HG03103 (cell line): ENCODE results near the gene LIMD2.

Experiments
- ATAC-seq: cut with Tn5 transposase; IDR thresholded peaks from one replicate; pipeline ENCODE4 v1.9.1; 2021; ENCODE audit warnings: low read depth; ENCODE audit not compliant: unreplicated experiment

The LIMD2 gene

GRCh38 chr17:63685041-63685440 is 14.9 kb downstream of the LIMD2 start:
- ATAC-seq, result no peak

GRCh38 chr17:63682981-63683380 is 16.9 kb downstream of the LIMD2 start:
- no peak for ATAC-seq

- ATAC-seq, result no peak
These were observed 17.5 kb downstream of the LIMD2 start for GRCh38 chr17:63682441-63682840.

- no peak for ATAC-seq
These were observed 18.4 kb downstream of the LIMD2 start for GRCh38 chr17:63681530-63681929.

- ATAC-seq, result no peak
These were observed 19.2 kb downstream of the LIMD2 start for GRCh38 chr17:63680700-63681099.

GRCh38 chr17:63679214-63679613 is 20.7 kb downstream of the LIMD2 start:
- ATAC-seq, result no peak

- no peak for ATAC-seq
These were observed 23.3 kb downstream of the LIMD2 start for GRCh38 chr17:63676584-63676983.

GRCh38 chr17:63675607-63676546 is 24.0 kb downstream of the LIMD2 start:
- no peak for ATAC-seq

- no peak for ATAC-seq
These were observed 24.7 kb downstream of the LIMD2 start for GRCh38 chr17:63675231-63675606.

- no peak for ATAC-seq
These were observed 27.1 kb downstream of the LIMD2 start for GRCh38 chr17:63672856-63673255.

GRCh38 chr17:63665527-63666214 is 34.3 kb downstream of the LIMD2 start:
- ATAC-seq, result no peak

GRCh38 chr17:63659850-63660249 is 40.1 kb downstream of the LIMD2 start:
- no peak for ATAC-seq

GRCh38 chr17:63658366-63658765 is 41.6 kb downstream of the LIMD2 start:
- no peak for ATAC-seq

- no peak for ATAC-seq
These were observed 42.1 kb downstream of the LIMD2 start for GRCh38 chr17:63657786-63658185.

GRCh38 chr17:63653050-63653449 is 46.9 kb downstream of the LIMD2 start:
- no peak for ATAC-seq

- no peak for ATAC-seq
These were observed 47.8 kb downstream of the LIMD2 start for GRCh38 chr17:63652106-63652505.

- ATAC-seq, result no peak
These were observed 50.1 kb downstream of the LIMD2 start for GRCh38 chr17:63649813-63650212.

- no peak for ATAC-seq
These were observed 52.0 kb downstream of the LIMD2 start for GRCh38 chr17:63647936-63648335.

- no peak for ATAC-seq
These were observed 52.7 kb downstream of the LIMD2 start for GRCh38 chr17:63647065-63647725.

- peak; percentile 77 for ATAC-seq
These were observed 53.5 kb downstream of the LIMD2 start for GRCh38 chr17:63646488-63646806.
